ENCODE measurements around the gene CNIH2. TPM values are rescaled to one million over a fixed set of nuclear protein-coding genes. Genes with fewer than 3 reads are reported as not detected.
A peak's percentile ranks its signal among the peaks of the same experiment; 100 is the strongest.

Gene CNIH2
- total RNA-seq, 1 experiment from 2014 or later: 1.3 TPM

DNA sequence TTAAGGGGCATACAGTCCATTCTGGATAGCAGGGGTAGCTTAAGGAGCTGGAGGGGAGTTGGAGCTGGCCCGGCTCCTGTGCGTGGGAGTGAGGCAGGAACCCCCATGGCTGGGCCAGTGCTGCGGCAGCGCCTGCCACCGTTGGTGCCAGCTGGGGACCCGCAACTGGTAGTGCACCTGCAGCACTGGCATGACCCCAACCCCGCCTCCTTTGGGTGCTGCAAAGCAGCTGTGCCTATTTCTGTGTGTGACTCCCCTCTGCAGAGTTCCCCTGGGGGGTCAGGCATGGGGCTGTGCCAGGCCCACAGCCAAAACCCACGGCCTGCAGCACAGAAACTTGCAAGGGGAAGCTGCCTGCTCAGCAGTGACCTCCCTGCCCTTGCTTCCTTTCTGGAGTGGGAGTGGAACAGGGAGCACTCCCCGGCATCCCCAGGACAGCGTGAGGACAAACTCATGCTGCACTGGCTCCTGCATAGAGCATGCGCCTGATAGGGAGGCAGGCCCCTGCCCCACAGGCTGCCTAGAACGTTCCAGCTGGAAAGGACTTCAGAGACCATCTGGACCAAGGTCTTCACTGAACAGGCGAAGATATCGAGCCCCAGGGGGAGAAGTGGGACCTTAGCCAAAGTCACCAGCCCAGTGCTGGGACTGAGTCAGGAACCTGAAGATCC, 35.7 kb upstream of the CNIH2 start:
- H3K4me2 ChIP-seq (ENCODE audit: low read length): no peak overlapping the region
- no TSS peak for BruUV-seq (replicated peaks)
- no peaks in the 10 kb centered on the region for H3K4me1 ChIP-seq (ENCODE audit: control insufficient read depth in 1 of 2, insufficient read depth in 2 of 2, low read length in 2 of 2)
- no peaks in the 10 kb centered on the region for H3K79me2 ChIP-seq (ENCODE audit: insufficient read depth, low read length)
- H3K27me3 ChIP-seq (ENCODE audit: insufficient read depth, low read length): no peaks in the 10 kb centered on the region
- POLR2A ChIA-PET: no interaction called here
- 0 out of 4 replicates have a peak, but pooled peaks cover 0 to 4% of the 10 kb centered on the region in 2 experiments for H3K36me3 ChIP-seq (ENCODE audit: control insufficient read depth in 1 of 2, insufficient read depth in 2 of 2, low read length in 2 of 2)
- RAD21 ChIA-PET (ENCODE audit: low non-redundant PET in 1 of 2, low total read pairs in 2 of 2, uncharacterized antibody in 2 of 2, unreplicated experiment in 2 of 2): no interaction called here
- CTCF ChIA-PET: no interaction called here
- H3K4me3 ChIP-seq (replicated peaks in 1 of 2; ENCODE audit: low read depth in 1 of 2, low read length in 2 of 2): no peak overlapping the region
- DNase-seq (ENCODE audit: low read depth, low spot score): no peak
- H4K20me1 ChIP-seq (ENCODE audit: insufficient read depth): no peaks in the 10 kb centered on the region
- no peak overlapping the region for H3K9ac ChIP-seq (ENCODE audit: low read length)
- no peak overlapping the region for H2AFZ ChIP-seq (ENCODE audit: low read depth, low read length, poor library complexity, severe bottlenecking)
- H3K9me2 ChIP-seq (ENCODE audit: insufficient read depth): no peaks in the 10 kb centered on the region
- intact Hi-C loops (cut with micrococcal nuclease): no loop called here
- no peak for ATAC-seq
- H3K9me3 ChIP-seq (ENCODE audit: control insufficient read depth in 1 of 2, insufficient read depth in 1 of 2, low read depth in 1 of 2, low read length in 2 of 2): no peaks in the 10 kb centered on the region
- no peak for TF ChIP-seq ZNF274 (IDR thresholded peaks at IDR 0.05; ENCODE audit: low read depth, low read length)
- TF ChIP-seq YY1 (IDR thresholded peaks at IDR 0.05; ENCODE audit: extremely low read depth, insufficient replicate concordance, low read depth, low read length): no peak
- no peak for TF ChIP-seq POLR2A (IDR thresholded peaks at IDR 0.05; ENCODE audit: borderline replicate concordance, extremely low read depth, insufficient read depth, insufficient read length)
- TF ChIP-seq EZH2 (IDR thresholded peaks at IDR 0.05): no peak
- H3K27ac ChIP-seq (ENCODE audit: low read depth, low read length): no peak overlapping the region

DNA sequence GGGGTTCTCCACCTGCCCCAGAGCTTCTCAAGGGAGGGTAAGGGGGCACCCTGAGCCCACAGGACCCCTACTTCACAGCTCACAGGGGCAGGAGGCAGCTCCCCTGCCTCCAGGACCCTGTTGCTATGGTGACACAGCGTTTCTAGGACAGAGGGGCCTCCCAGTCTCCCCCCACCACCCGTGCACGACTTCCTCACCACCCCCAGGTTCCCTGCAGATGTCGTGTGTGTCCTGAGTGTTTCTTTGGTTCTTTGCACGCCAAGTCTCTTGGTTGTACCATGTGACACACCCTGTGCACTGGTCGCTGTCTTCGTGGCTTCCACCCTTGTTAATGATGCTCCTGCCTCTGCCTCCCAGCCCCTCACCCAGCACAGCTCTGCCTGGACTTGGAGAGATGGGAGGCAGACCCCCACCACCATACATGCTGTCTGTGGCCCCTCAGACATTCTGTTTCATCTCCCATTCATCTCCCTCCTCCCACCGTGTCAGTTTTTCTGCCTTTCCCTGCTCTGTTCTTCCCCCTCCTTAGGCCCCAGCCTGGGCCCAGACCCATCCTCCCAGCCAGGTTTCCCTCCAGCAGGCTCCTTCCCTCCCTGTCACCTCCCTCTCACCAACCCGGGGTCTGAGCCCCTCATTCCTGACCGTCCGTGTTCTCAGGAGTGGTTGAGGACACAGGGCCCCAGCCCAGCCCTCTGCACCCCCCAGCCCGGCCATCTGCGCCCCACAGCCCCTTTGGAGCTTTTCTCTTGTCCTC, 34.0 kb upstream of the CNIH2 start:
- H3K4me2 ChIP-seq (ENCODE audit: low read length): no peak overlapping the region
- no peaks in the 10 kb centered on the region for H3K79me2 ChIP-seq (ENCODE audit: insufficient read depth, low read length)
- no peaks in the 10 kb centered on the region for H3K4me1 ChIP-seq (ENCODE audit: control insufficient read depth in 1 of 2, insufficient read depth in 2 of 2, low read length in 2 of 2)
- intact Hi-C loops (cut with micrococcal nuclease): no loop called here
- ATAC-seq (no peak), DNase-seq (ENCODE audit: low read depth, low spot score) (no peak)
- H3K27me3 ChIP-seq (ENCODE audit: insufficient read depth, low read length): no peaks in the 10 kb centered on the region
- H4K20me1 ChIP-seq (ENCODE audit: insufficient read depth): no peaks in the 10 kb centered on the region
- H3K4me3 ChIP-seq (replicated peaks in 1 of 2; ENCODE audit: low read depth in 1 of 2, low read length in 2 of 2): no peak overlapping the region
- H3K9me2 ChIP-seq (ENCODE audit: insufficient read depth): no peaks in the 10 kb centered on the region
- CTCF ChIA-PET: no interaction called here
- 0 out of 4 replicates have a peak, but pooled peaks cover 0 to 4% of the 10 kb centered on the region in 2 experiments for H3K36me3 ChIP-seq (ENCODE audit: control insufficient read depth in 1 of 2, insufficient read depth in 2 of 2, low read length in 2 of 2)
- H3K9me3 ChIP-seq (ENCODE audit: control insufficient read depth in 1 of 2, insufficient read depth in 1 of 2, low read depth in 1 of 2, low read length in 2 of 2): no peaks in the 10 kb centered on the region
- no peak overlapping the region for H3K9ac ChIP-seq (ENCODE audit: low read length)
- RAD21 ChIA-PET (ENCODE audit: low non-redundant PET in 1 of 2, low total read pairs in 2 of 2, uncharacterized antibody in 2 of 2, unreplicated experiment in 2 of 2): no interaction called here
- H3K27ac ChIP-seq (ENCODE audit: low read depth, low read length): no peak overlapping the region
- TF ChIP-seq EGR1 (IDR thresholded peaks at IDR 0.05; ENCODE audit: low read depth) (no peak), POLR2A (IDR thresholded peaks at IDR 0.05; ENCODE audit: borderline replicate concordance, extremely low read depth, insufficient read depth, insufficient read length) (no peak), SIN3A (IDR thresholded peaks at IDR 0.05; ENCODE audit: low read depth) (no peak), TCF7L2 (IDR thresholded peaks at IDR 0.05; ENCODE audit: borderline replicate concordance, extremely low read depth, insufficient read depth, insufficient read length) (no peak), YY1 (IDR thresholded peaks at IDR 0.05; ENCODE audit: extremely low read depth, insufficient replicate concordance, low read depth, low read length) (no peak), EZH2 (IDR thresholded peaks at IDR 0.05) (no peak), CBX3 (IDR thresholded peaks at IDR 0.05; ENCODE audit: low read depth) (no peak), JUND (IDR thresholded peaks at IDR 0.05) (no peak), ZFX (IDR thresholded peaks at IDR 0.05) (no peak), EZH2phosphoT487 (IDR thresholded peaks at IDR 0.05; ENCODE audit: borderline replicate concordance) (no peak), SRF (IDR thresholded peaks at IDR 0.05; ENCODE audit: low read depth) (no peak), POLR2AphosphoS5 (IDR thresholded peaks at IDR 0.05; ENCODE audit: low read depth, low read length) (no peak), ELF1 (IDR thresholded peaks at IDR 0.05; ENCODE audit: borderline replicate concordance, low read depth) (no peak), FOSL1 (IDR thresholded peaks at IDR 0.05; ENCODE audit: low read depth) (no peak), RAD21 (IDR thresholded peaks at IDR 0.05; ENCODE audit: low read depth) (no peak)
- TF ChIP-seq, protein P1, sequence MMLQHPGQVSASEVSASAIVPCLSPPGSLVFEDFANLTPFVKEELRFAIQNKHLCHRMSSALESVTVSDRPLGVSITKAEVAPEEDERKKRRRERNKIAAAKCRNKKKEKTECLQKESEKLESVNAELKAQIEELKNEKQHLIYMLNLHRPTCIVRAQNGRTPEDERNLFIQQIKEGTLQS (IDR thresholded peaks at IDR 0.05): no peak
- TF ChIP-seq, protein P2, sequence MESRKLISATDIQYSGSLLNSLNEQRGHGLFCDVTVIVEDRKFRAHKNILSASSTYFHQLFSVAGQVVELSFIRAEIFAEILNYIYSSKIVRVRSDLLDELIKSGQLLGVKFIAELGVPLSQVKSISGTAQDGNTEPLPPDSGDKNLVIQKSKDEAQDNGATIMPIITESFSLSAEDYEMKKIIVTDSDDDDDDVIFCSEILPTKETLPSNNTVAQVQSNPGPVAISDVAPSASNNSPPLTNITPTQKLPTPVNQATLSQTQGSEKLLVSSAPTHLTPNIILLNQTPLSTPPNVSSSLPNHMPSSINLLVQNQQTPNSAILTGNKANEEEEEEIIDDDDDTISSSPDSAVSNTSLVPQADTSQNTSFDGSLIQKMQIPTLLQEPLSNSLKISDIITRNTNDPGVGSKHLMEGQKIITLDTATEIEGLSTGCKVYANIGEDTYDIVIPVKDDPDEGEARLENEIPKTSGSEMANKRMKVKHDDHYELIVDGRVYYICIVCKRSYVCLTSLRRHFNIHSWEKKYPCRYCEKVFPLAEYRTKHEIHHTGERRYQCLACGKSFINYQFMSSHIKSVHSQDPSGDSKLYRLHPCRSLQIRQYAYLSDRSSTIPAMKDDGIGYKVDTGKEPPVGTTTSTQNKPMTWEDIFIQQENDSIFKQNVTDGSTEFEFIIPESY (IDR thresholded peaks at IDR 0.05; ENCODE audit: extremely low read depth, insufficient replicate concordance, low read length): no peak
- TF ChIP-seq, protein P3, sequence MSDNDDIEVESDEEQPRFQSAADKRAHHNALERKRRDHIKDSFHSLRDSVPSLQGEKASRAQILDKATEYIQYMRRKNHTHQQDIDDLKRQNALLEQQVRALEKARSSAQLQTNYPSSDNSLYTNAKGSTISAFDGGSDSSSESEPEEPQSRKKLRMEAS (IDR thresholded peaks at IDR 0.05): no peak
- H2AFZ ChIP-seq (ENCODE audit: low read depth, low read length, poor library complexity, severe bottlenecking): no peak overlapping the region
- POLR2A ChIA-PET: no interaction called here
- BruUV-seq (replicated peaks): TSS peak; percentile 43

Data from HCT116 (cell line).